Ishikawa (cell line): ENCODE results near the gene EPC2.

Source experiments
- CEBPB ChIP-seq: IDR thresholded peaks from 2 replicates; pipeline ENCODE4 v1.6.1; 2012
- CREB1 ChIP-seq: IDR thresholded peaks from 2 replicates; pipeline ENCODE4 v1.6.1; 2012; ENCODE audit warnings: low read depth
- EGR1 ChIP-seq: IDR thresholded peaks from 2 replicates; pipeline ENCODE4 v1.6.1; 2012
- EP300 ChIP-seq: IDR thresholded peaks from 2 replicates; pipeline ENCODE4 v1.6.1; 2012; ENCODE audit warnings: borderline replicate concordance
- FOXM1 ChIP-seq: IDR thresholded peaks from 2 replicates; pipeline ENCODE4 v1.6.1; 2012; ENCODE audit warnings: low read depth, borderline replicate concordance
- RAD21 ChIP-seq: IDR thresholded peaks from 2 replicates; pipeline ENCODE4 v1.6.1; 2012; ENCODE audit warnings: low read depth
- TAF1 ChIP-seq: IDR thresholded peaks from 2 replicates; pipeline ENCODE4 v1.6.1; 2012; ENCODE audit warnings: low read depth, mild to moderate bottlenecking
- TCF12 ChIP-seq: IDR thresholded peaks from 2 replicates; pipeline ENCODE4 v1.6.1; 2012; ENCODE audit warnings: low read depth
- TEAD4 ChIP-seq: IDR thresholded peaks from 2 replicates; pipeline ENCODE4 v1.6.1; 2012
- YY1 ChIP-seq: IDR thresholded peaks from 2 replicates; pipeline ENCODE4 v1.6.1; 2012; ENCODE audit warnings: low read depth
- TF ChIP-seq, protein P1 (sequence below): IDR thresholded peaks from 2 replicates; pipeline ENCODE4 v1.6.1; 2012; ENCODE audit warnings: low read depth, mild to moderate bottlenecking
- TF ChIP-seq, protein P2 (sequence below): IDR thresholded peaks from 2 replicates; pipeline ENCODE4 v1.6.1; 2012

DNA sequence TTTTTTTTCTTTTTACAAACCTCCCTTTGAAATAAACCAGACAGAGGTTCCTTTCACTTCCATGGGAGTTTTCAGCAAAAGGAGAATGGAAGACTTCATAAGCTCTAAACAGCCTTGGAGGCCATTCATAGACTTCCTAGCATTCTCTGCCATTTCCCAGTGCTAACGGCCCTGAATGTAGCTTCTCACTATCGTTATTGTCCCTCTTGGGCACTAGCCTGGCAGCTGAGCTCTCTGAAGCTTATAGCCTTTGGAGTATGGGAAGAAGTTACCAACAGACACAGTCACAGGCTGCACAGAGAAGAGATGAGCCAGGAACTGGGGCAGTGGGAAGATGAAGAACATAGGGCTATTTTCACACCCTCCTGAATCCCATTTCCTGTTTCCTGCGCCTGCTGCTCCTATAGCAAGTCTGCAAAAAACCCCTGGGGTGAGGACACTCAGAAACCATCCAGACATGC lies 29.1 kb upstream of the EPC2 start:
- TF ChIP-seq FOXM1, result no peak
- no peak for TF ChIP-seq YY1
- TF ChIP-seq CREB1, result no peak
- TF ChIP-seq, protein P1, sequence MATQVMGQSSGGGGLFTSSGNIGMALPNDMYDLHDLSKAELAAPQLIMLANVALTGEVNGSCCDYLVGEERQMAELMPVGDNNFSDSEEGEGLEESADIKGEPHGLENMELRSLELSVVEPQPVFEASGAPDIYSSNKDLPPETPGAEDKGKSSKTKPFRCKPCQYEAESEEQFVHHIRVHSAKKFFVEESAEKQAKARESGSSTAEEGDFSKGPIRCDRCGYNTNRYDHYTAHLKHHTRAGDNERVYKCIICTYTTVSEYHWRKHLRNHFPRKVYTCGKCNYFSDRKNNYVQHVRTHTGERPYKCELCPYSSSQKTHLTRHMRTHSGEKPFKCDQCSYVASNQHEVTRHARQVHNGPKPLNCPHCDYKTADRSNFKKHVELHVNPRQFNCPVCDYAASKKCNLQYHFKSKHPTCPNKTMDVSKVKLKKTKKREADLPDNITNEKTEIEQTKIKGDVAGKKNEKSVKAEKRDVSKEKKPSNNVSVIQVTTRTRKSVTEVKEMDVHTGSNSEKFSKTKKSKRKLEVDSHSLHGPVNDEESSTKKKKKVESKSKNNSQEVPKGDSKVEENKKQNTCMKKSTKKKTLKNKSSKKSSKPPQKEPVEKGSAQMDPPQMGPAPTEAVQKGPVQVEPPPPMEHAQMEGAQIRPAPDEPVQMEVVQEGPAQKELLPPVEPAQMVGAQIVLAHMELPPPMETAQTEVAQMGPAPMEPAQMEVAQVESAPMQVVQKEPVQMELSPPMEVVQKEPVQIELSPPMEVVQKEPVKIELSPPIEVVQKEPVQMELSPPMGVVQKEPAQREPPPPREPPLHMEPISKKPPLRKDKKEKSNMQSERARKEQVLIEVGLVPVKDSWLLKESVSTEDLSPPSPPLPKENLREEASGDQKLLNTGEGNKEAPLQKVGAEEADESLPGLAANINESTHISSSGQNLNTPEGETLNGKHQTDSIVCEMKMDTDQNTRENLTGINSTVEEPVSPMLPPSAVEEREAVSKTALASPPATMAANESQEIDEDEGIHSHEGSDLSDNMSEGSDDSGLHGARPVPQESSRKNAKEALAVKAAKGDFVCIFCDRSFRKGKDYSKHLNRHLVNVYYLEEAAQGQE, result no peak
- TF ChIP-seq CEBPB, result no peak
- TF ChIP-seq EGR1, result no peak
- no peak for TF ChIP-seq TAF1
- no peak for TF ChIP-seq TCF12
- TF ChIP-seq EP300, result no peak
- TF ChIP-seq, protein P2, sequence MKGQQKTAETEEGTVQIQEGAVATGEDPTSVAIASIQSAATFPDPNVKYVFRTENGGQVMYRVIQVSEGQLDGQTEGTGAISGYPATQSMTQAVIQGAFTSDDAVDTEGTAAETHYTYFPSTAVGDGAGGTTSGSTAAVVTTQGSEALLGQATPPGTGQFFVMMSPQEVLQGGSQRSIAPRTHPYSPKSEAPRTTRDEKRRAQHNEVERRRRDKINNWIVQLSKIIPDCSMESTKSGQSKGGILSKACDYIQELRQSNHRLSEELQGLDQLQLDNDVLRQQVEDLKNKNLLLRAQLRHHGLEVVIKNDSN, result no peak
- no peak for TF ChIP-seq RAD21
- no peak for TF ChIP-seq TEAD4
